DOHH2 (cell line): ENCODE results near the gene RHBG.

ENCODE experiments used
- H3F3A ChIP-seq: fragments of 200-600 bp; sonication (generic), shearing (Covaris generic); 2 replicates; pipeline ENCODE4 v1.6.0; 2016; ENCODE audit warnings: antibody characterized with exemption, mild to moderate bottlenecking; ENCODE audit not compliant: control insufficient read depth, insufficient read depth
- H3K27ac ChIP-seq: fragments of 200-600 bp; sonication (generic); 2 replicates; pipeline ENCODE4 v1.5.1; 2014; ENCODE audit warnings: low read depth, mild to moderate bottlenecking, low read length, moderate library complexity
- H3K27me3 ChIP-seq: fragments of 200-600 bp; sonication (generic); 2 replicates; pipeline ENCODE4 v1.6.1; 2014; ENCODE audit warnings: mild to moderate bottlenecking, low read length, mixed read lengths; ENCODE audit not compliant: control insufficient read depth
- H3K36me3 ChIP-seq: fragments of 200-600 bp; sonication (generic); 2 replicates; pipeline ENCODE4 v1.6.1; 2014; ENCODE audit warnings: mild to moderate bottlenecking, low read length, moderate library complexity, mixed read lengths; ENCODE audit not compliant: control insufficient read depth
- H3K4me1 ChIP-seq: fragments of 200-600 bp; sonication (generic); 2 replicates; pipeline ENCODE4 v1.6.1; 2014; ENCODE audit warnings: mild to moderate bottlenecking, low read length, mixed read lengths; ENCODE audit not compliant: control insufficient read depth
- H3K4me2 ChIP-seq: fragments of 200-600 bp; sonication (generic); 2 replicates; pipeline ENCODE4 v1.6.0; 2014; ENCODE audit warnings: mild to moderate bottlenecking, low read length, moderate library complexity
- H3K4me3 ChIP-seq: fragments of 200-600 bp; sonication (generic); 2 replicates; pipeline ENCODE4 v1.5.1; 2014; ENCODE audit warnings: mild to moderate bottlenecking, low read length, mixed read lengths
- H3K79me2 ChIP-seq: fragments of 200-600 bp; sonication (generic); 2 replicates; pipeline ENCODE4 v1.6.1; 2014; ENCODE audit warnings: mild to moderate bottlenecking, low read length, mixed read lengths; ENCODE audit not compliant: control insufficient read depth
- H3K9me2 ChIP-seq: fragments of 200-600 bp; sonication (generic); replicated peaks from 2 replicates; pipeline ENCODE4 v1.6.1; 2014; ENCODE audit warnings: mild to moderate bottlenecking, low read length, mixed read lengths; ENCODE audit not compliant: control insufficient read depth
- H3K9me3 ChIP-seq: fragments of 200-600 bp; sonication (generic); 2 replicates; pipeline ENCODE4 v1.6.1; 2014; ENCODE audit warnings: antibody characterized with exemption, low read length, mixed read lengths; ENCODE audit not compliant: control insufficient read depth, insufficient read depth
- H4K20me1 ChIP-seq: fragments of 200-600 bp; sonication (generic); 2 replicates; pipeline ENCODE4 v1.6.0; 2014; ENCODE audit warnings: low read depth, mild to moderate bottlenecking, antibody characterized with exemption, low read length, moderate library complexity; ENCODE audit not compliant: control insufficient read depth, insufficient read depth
- CTCF ChIP-seq: fragments of 200-600 bp; sonication (generic); IDR thresholded peaks from one replicate; pipeline ENCODE4 v1.5.1; 2014; ENCODE audit warnings: antibody characterized with exemption, mild to moderate bottlenecking, low read depth, low read length; ENCODE audit not compliant: poor library complexity, severe bottlenecking
- EZH2phosphoT487 ChIP-seq: fragments of 200-600 bp; sonication (generic); IDR thresholded peaks from 2 replicates; pipeline ENCODE4 v1.6.1; 2017; ENCODE audit warnings: borderline replicate concordance, mild to moderate bottlenecking, antibody characterized with exemption, low read length, moderate library complexity, mixed read lengths

Gene RHBG

GRCh38 chr1:156388174-156389137, 19.4 kb downstream of the RHBG start:
- Histone ChIP-seq H3K4me1 (peaks cover 6% of the 10 kb centered on the region), H3K27me3 (peaks cover 40% of the 10 kb centered on the region), H3K9me2 (no peaks in the 10 kb centered on the region), H3K4me3 (no peak overlapping the region), H3K9me3 (no peaks in the 10 kb centered on the region), H4K20me1 (no peaks in the 10 kb centered on the region), H3K4me2 (peak overlapping the region; percentile 27; the same call in 1 of the 2 replicates), H3K79me2 (no peaks in the 10 kb centered on the region), H3F3A (no peaks in the 10 kb centered on the region), H3K36me3 (no peaks in the 10 kb centered on the region), H3K27ac (no peak overlapping the region)
- TF ChIP-seq EZH2phosphoT487: no peak; the same call in 1 of the 2 replicates
- TF ChIP-seq CTCF: no peak

GRCh38 chr1:156389311-156389710, 20.3 kb downstream of the RHBG start:
- H3K27ac ChIP-seq: no peak overlapping the region
- H3K79me2 ChIP-seq: no peaks in the 10 kb centered on the region
- no peak for TF ChIP-seq CTCF
- no peak for TF ChIP-seq EZH2phosphoT487
- H3K4me2 ChIP-seq: no peak overlapping the region
- peaks cover 40% of the 10 kb centered on the region for H3K27me3 ChIP-seq
- peaks cover 6% of the 10 kb centered on the region for H3K4me1 ChIP-seq
- no peaks in the 10 kb centered on the region for H3K9me3 ChIP-seq
- no peaks in the 10 kb centered on the region for H4K20me1 ChIP-seq
- no peaks in the 10 kb centered on the region for H3F3A ChIP-seq
- H3K4me3 ChIP-seq: no peak overlapping the region
- no peaks in the 10 kb centered on the region for H3K36me3 ChIP-seq
- H3K9me2 ChIP-seq: no peaks in the 10 kb centered on the region

GRCh38 chr1:156390469-156391365, 21.7 kb downstream of the RHBG start:
- peaks cover 40% of the 10 kb centered on the region for H3K27me3 ChIP-seq

More at GRCh38 chr1:156390469-156391365, 21.7 kb downstream of the RHBG start:
- Histone ChIP-seq H3K4me1 (peaks cover 12% of the 10 kb centered on the region), H3K36me3 (no peaks in the 10 kb centered on the region), H3K9me3 (no peaks in the 10 kb centered on the region), H4K20me1 (no peaks in the 10 kb centered on the region), H3K9me2 (no peaks in the 10 kb centered on the region), H3K4me2 (no peak overlapping the region), H3K27ac (no peak overlapping the region), H3K79me2 (no peaks in the 10 kb centered on the region), H3K4me3 (no peak overlapping the region), H3F3A (no peaks in the 10 kb centered on the region)
- no peak for TF ChIP-seq CTCF
- no peak for TF ChIP-seq EZH2phosphoT487
